Body of pancreas (tissue), 4 donors: ENCODE results near the gene TMEFF2. TPM values are rescaled to one million over a fixed set of nuclear protein-coding genes. Genes with fewer than 3 reads are reported as not detected.

Source experiments
- ATAC-seq: fragments of 150-250 bp; one replicate; pipeline ENCODE4 v1.9.1; 2016
- DNase-seq, 4 donors: peaks; one replicate each; pipeline ENCODE4 v3.0.0-alpha.2; 2019
- H3K27ac ChIP-seq, 4 donors: fragments of 200-600 bp; sonication (generic); 1 replicate in 3 of 4; 2 replicates in 1 of 4; pipeline versions ENCODE4 v1.5.1 to v1.6.1; 2016 to 2019; ENCODE audit warnings: mild to moderate bottlenecking in 1 of 4, mixed read lengths in 1 of 4, moderate library complexity in 1 of 4
- H3K27me3 ChIP-seq, 2 donors: fragments of 200-600 bp; sonication (generic); one replicate each; pipeline ENCODE4 v1.6.0; 2016; ENCODE audit warnings: mild to moderate bottlenecking in 1 of 2
- H3K36me3 ChIP-seq, 2 donors: fragments of 200-600 bp; sonication (generic); replicated peaks in 1 of 2; 2 replicates each; pipeline ENCODE4 v1.5.1; 2016; ENCODE audit warnings: low read depth in 2 of 2; ENCODE audit not compliant: insufficient read depth in 1 of 2
- H3K4me1 ChIP-seq: fragments of 200-600 bp; sonication (generic); one replicate; pipeline ENCODE4 v1.6.0; 2016
- H3K4me3 ChIP-seq, 2 donors: fragments of 200-600 bp; sonication (generic); 1 replicate in 1 of 2; 2 replicates in 1 of 2; pipeline ENCODE4 v1.5.1; 2016 to 2019
- H3K9me3 ChIP-seq, 3 donors: fragments of 200-600 bp; sonication (generic); 1 replicate in 2 of 3; 2 replicates in 1 of 3; pipeline ENCODE4 v1.5.1; 2016
- POLR2A ChIP-seq, 3 donors: fragments of 450-650 bp; IDR thresholded peaks; one replicate each; pipeline ENCODE4 v1.6.1; 2016; ENCODE audit warnings: antibody characterized with exemption in 3 of 3, mild to moderate bottlenecking in 2 of 3
- WGBS, 2 donors: methylation state at CpG; one replicate each; pipeline ENCODE4 v1.1.5; 2017; 5-methylcytosine and 5-hydroxymethylcytosine counted together
- intact Hi-C: fragments of 100-400 bp; cut with DNase I; formaldehyde crosslinking; loops from one replicate; pipeline ENCODE4 v1.15.1; 2023
- total RNA-seq, 2 donors: library from RNA; depleted of rRNA; stranded (reverse); fragments of >200 nt; gene quantifications; one replicate each; pipeline ENCODE4 v1.1.0, GENCODE V29; 2016
- TF ChIP-seq, protein P1 (sequence below), 7 experiments: fragments of 450-650 bp in 4 of 7; fragments of 200-600 bp in 3 of 7; sonication (generic) in 3 of 7; IDR thresholded peaks; one replicate each; pipeline ENCODE4 v1.5.1; 2016 to 2019; ENCODE audit warnings: antibody characterized with exemption in 7 of 7

TMEFF2 gene
- total RNA-seq, 2 donors from 2014 or later: not detected

DNA sequence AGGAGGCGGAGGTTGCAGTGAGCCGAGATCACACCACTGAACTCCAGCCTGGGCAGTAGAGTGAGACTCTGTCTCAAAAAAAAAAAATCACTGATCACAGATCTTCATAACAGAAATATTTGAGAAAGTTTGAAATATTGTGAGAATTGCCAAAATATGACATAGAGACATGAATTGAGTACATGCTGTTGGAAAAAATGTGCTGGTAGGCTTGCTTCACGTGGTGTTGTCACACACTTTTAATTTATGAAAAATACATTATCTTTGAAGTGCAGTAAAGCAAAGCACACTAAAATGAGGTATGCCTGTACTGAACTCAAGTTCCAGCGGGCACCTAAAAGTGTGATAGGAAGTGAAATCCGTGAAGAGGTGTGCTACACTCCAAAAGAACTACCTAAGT lies 152.6 kb downstream of the TMEFF2 start:
- ATAC-seq (no peak), DNase-seq (no peak)
- H3K4me3 ChIP-seq: no peak overlapping the region
- no peaks in the 10 kb centered on the region for H3K9me3 ChIP-seq
- no peaks in the 10 kb centered on the region for H3K27me3 ChIP-seq
- WGBS, 2 donors: 80 to 81% methylated on average over 5 of the region's 5 CpGs
- no peaks in the 10 kb centered on the region for H3K4me1 ChIP-seq
- TF ChIP-seq POLR2A (IDR thresholded peaks at IDR 0.05): no peak
- TF ChIP-seq, protein P1, sequence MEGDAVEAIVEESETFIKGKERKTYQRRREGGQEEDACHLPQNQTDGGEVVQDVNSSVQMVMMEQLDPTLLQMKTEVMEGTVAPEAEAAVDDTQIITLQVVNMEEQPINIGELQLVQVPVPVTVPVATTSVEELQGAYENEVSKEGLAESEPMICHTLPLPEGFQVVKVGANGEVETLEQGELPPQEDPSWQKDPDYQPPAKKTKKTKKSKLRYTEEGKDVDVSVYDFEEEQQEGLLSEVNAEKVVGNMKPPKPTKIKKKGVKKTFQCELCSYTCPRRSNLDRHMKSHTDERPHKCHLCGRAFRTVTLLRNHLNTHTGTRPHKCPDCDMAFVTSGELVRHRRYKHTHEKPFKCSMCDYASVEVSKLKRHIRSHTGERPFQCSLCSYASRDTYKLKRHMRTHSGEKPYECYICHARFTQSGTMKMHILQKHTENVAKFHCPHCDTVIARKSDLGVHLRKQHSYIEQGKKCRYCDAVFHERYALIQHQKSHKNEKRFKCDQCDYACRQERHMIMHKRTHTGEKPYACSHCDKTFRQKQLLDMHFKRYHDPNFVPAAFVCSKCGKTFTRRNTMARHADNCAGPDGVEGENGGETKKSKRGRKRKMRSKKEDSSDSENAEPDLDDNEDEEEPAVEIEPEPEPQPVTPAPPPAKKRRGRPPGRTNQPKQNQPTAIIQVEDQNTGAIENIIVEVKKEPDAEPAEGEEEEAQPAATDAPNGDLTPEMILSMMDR (IDR thresholded peaks at IDR 0.05): no peak
- H3K36me3 ChIP-seq: no peaks in the 10 kb centered on the region
- H3K27ac ChIP-seq: no peak overlapping the region
- intact Hi-C loops: no loop called here

DNA sequence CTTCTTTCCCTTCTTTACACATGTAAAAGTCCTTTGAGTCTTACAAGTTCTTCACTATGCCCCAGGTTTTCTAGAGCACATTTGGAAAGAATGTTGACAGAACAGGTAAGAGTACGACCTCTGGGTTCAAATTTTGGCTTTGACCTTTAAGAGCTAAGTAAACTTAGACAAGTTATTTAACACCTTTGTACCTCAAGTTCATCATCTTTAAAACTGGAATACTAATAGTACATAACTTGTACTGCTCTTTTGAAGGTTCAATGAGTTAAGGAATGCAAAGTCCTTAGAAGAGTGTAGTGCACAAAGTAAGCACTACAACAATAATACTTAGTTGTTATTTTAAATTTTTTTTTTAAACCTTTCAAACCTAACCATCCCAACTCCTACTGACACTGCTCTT lies 156.6 kb downstream of the TMEFF2 start:
- no peak for ATAC-seq
- Histone ChIP-seq H3K4me3 (no peak overlapping the region), H3K27me3 (no peaks in the 10 kb centered on the region), H3K9me3 (no peaks in the 10 kb centered on the region), H3K36me3 (no peaks in the 10 kb centered on the region), H3K27ac (no peak overlapping the region), H3K4me1 (no peaks in the 10 kb centered on the region)
- 28 to 45% methylated on average over 1 of the region's 1 CpG for WGBS, 2 donors
- intact Hi-C loops: no loop called here
- no peak for DNase-seq
- TF ChIP-seq, protein P1 (IDR thresholded peaks at IDR 0.05): no peak
- TF ChIP-seq POLR2A (IDR thresholded peaks at IDR 0.05): no peak

DNA sequence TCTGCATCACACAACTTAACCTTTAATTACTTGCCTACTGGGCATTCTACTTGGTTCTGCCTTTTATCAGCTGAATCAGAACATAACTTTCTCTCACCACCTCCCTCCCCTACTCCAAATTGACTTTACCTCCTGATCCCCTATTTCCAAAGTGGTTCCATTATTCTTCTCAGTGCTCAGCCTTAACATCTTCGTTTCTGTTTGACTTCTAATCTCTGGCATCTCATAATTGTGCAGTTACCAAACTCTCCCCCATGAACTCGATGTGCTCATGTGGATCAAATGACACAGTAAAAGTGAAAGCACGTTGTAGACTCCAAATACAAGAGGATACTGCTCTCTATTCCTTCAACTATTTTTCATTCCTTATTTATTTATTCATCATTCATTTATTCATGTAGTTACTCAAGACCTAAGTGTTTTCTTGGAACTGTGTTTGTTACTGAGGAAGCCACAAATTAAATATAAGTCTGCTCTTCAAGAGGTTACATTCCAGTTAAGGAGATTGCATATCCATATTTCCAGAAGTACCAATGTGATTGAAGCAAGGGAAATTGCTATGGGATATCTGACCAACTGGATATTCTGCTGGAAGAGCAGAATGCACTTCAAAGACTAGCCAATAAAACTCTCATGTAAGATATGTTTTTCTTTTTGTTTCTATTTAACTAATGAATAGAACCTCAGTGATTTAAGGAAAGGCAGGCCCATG lies 158.8 kb downstream of the TMEFF2 start:
- ATAC-seq: peak; percentile 27
- TF ChIP-seq, protein P1 (IDR thresholded peaks at IDR 0.05): no peak
- no peak for TF ChIP-seq POLR2A (IDR thresholded peaks at IDR 0.05)
- no peaks in the 10 kb centered on the region for H3K9me3 ChIP-seq
- no peaks in the 10 kb centered on the region for H3K27me3 ChIP-seq
- H3K36me3 ChIP-seq: no peaks in the 10 kb centered on the region
- WGBS, 2 donors: 20 to 30% methylated on average over 3 of the region's 3 CpGs
- no peak for DNase-seq
- H3K27ac ChIP-seq: no peak overlapping the region
- no peaks in the 10 kb centered on the region for H3K4me1 ChIP-seq
- intact Hi-C loops: no loop called here
- no peak overlapping the region for H3K4me3 ChIP-seq

DNA sequence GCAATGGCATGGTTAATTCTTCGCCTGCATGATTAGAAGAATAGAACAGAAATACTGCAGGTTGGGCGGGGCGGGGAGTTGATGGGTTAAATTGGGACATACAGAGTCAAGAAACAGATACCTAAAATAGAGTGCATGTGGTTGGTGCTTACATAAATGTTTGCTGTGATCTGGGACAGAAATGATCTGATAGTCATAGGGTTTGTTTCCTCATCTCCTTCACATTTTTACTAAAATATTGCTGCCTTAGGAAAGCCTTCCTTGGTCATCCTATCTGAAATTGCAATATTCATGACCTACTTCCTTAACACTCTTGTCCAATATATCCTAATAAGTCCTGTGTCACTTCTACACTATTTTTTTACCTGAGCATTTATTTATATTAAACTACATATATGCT lies 163.9 kb downstream of the TMEFF2 start:
- Histone ChIP-seq H3K9me3 (no peaks in the 10 kb centered on the region), H3K27me3 (no peaks in the 10 kb centered on the region), H3K4me1 (no peaks in the 10 kb centered on the region), H3K4me3 (no peak overlapping the region), H3K36me3 (no peaks in the 10 kb centered on the region), H3K27ac (no peak overlapping the region)
- TF ChIP-seq, protein P1 (IDR thresholded peaks at IDR 0.05): no peak
- TF ChIP-seq POLR2A (IDR thresholded peaks at IDR 0.05): no peak
- 82% methylated on average over 3 of the region's 3 CpGs for WGBS, 2 donors
- intact Hi-C loops: no loop called here
- ATAC-seq: no peak
- no peak for DNase-seq

DNA sequence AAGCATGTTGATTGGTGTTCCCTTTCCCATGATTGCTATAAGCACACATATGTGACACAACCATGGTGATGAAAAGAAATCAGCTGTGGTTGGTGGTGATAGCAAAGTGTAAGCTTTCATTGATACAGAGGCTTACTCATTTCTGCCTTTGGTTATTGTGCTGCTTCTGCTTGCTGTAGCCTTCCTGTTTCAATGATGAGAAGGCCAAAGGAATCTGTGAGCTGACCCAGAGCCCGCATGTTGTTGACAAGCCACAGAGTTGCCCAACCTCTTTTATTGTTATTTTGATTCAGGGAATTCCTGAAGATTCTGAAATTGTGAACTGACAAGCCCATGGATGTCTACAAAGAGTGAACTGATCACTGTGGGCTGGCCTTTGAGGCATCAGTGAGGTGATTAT lies 164.4 kb downstream of the TMEFF2 start:
- intact Hi-C loops: no loop called here

More for the DNA sequence above, 164.4 kb downstream of the TMEFF2 start:
- Histone ChIP-seq H3K9me3 (no peaks in the 10 kb centered on the region), H3K4me3 (no peak overlapping the region), H3K27me3 (no peaks in the 10 kb centered on the region), H3K27ac (no peak overlapping the region), H3K4me1 (no peaks in the 10 kb centered on the region), H3K36me3 (no peaks in the 10 kb centered on the region)
- no peak for DNase-seq
- TF ChIP-seq, protein P1 (IDR thresholded peaks at IDR 0.05): no peak
- no peak for TF ChIP-seq POLR2A (IDR thresholded peaks at IDR 0.05)
- ATAC-seq: no peak
- 75 to 82% methylated on average over 1 of the region's 1 CpG for WGBS, 2 donors
